GM18502 (cell line): Measurements from ENCODE around the gene NR2E1.
A peak's percentile ranks its signal among the peaks of the same experiment; 100 is the strongest.

Source experiments
- ATAC-seq: cut with Tn5 transposase; IDR thresholded peaks from one replicate; pipeline ENCODE4 v1.9.1; 2021; ENCODE audit warnings: mild to moderate bottlenecking; ENCODE audit not compliant: unreplicated experiment, poor library complexity

NR2E1 gene

GRCh38 chr6:108165714-108166663 lies at the start of gene NR2E1:
Gene NR2E1, plus strand, starts transcription at chr6:108166022. Its CDS starts 744 bp downstream, at chr6:108166766.
- ATAC-seq: no peak

GRCh38 chr6:108116546-108117426 lies 49.0 kb upstream of the NR2E1 start:
- no peak for ATAC-seq

- ATAC-seq: no peak
These were observed 48.1 kb upstream of the NR2E1 start for GRCh38 chr6:108117427-108118358.

GRCh38 chr6:108118359-108118724 lies 47.5 kb upstream of the NR2E1 start:
- ATAC-seq: no peak

- ATAC-seq: no peak
These were observed 46.7 kb upstream of the NR2E1 start for GRCh38 chr6:108118810-108119768.

- ATAC-seq: no peak
These were observed 46.1 kb upstream of the NR2E1 start for GRCh38 chr6:108119769-108120141.

GRCh38 chr6:108120311-108120710 lies 45.5 kb upstream of the NR2E1 start:
- no peak for ATAC-seq

GRCh38 chr6:108121612-108122011 lies 44.2 kb upstream of the NR2E1 start:
- ATAC-seq: no peak

- ATAC-seq: no peak
These were observed 42.3 kb upstream of the NR2E1 start for GRCh38 chr6:108123481-108123929.

GRCh38 chr6:108123946-108124345 lies 41.9 kb upstream of the NR2E1 start:
- no peak for ATAC-seq

GRCh38 chr6:108127056-108127455 lies 38.8 kb upstream of the NR2E1 start:
- ATAC-seq: no peak

GRCh38 chr6:108127826-108128225 lies 38.0 kb upstream of the NR2E1 start:
- ATAC-seq: no peak

- no peak for ATAC-seq
These were observed 35.6 kb upstream of the NR2E1 start for GRCh38 chr6:108130262-108130661.

GRCh38 chr6:108132863-108133262 lies 33.0 kb upstream of the NR2E1 start:
- no peak for ATAC-seq

- peak; percentile 43 for ATAC-seq
These were observed 32.1 kb upstream of the NR2E1 start for GRCh38 chr6:108133594-108134179.

GRCh38 chr6:108134213-108134970 lies 31.4 kb upstream of the NR2E1 start:
- ATAC-seq: no peak

- no peak for ATAC-seq
These were observed 23.6 kb upstream of the NR2E1 start for GRCh38 chr6:108142240-108142639.

- no peak for ATAC-seq
These were observed 20.2 kb upstream of the NR2E1 start for GRCh38 chr6:108145639-108146038.
